ENCODE data around the gene FBXO41.

DNA sequence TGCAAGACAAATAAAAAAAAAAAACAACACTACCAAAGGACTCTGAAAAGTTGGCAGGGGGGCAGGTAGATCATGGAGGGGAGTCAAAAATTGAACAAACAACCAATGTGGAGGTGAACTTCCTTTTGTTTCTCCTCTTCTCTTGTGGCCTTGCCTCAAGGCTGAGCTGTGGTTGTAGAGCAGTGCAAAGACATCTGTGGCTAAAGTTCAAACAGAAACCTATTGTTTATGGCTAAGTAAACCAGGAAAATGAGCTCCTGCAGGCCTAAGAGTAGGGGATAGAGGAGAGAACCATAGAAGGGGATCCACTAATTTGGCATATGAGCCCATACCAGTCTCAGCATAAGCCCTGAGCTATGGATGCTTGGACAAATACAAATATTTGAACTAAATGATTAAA is 49.3 kb upstream of the FBXO41 start:
- TF ChIP-seq ZBTB1 (tag by site-specific recombination; IDR thresholded peaks at IDR 0.05) = no peak
- TF ChIP-seq, protein P1, sequence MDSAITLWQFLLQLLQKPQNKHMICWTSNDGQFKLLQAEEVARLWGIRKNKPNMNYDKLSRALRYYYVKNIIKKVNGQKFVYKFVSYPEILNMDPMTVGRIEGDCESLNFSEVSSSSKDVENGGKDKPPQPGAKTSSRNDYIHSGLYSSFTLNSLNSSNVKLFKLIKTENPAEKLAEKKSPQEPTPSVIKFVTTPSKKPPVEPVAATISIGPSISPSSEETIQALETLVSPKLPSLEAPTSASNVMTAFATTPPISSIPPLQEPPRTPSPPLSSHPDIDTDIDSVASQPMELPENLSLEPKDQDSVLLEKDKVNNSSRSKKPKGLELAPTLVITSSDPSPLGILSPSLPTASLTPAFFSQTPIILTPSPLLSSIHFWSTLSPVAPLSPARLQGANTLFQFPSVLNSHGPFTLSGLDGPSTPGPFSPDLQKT (IDR thresholded peaks at IDR 0.05; ENCODE audit: borderline replicate concordance, low read depth, low read length) = no peak

Measured in HEK293 (cell line).